Endothelial cell of umbilical vein (primary cell): ENCODE data around the gene GAS5.

Experiments used
- EZH2 ChIP-seq: IDR thresholded peaks from 2 replicates; pipeline ENCODE4 v1.6.1; 2012; ENCODE audit warnings: borderline replicate concordance, low read depth, mild to moderate bottlenecking, moderate library complexity, low read length, inconsistent platforms; ENCODE audit not compliant: severe bottlenecking
- FOS ChIP-seq: IDR thresholded peaks from 2 replicates; pipeline ENCODE4 v1.6.1; 2011; ENCODE audit warnings: mild to moderate bottlenecking, low read length, moderate library complexity, borderline replicate concordance; ENCODE audit not compliant: insufficient read depth
- JUN ChIP-seq: IDR thresholded peaks from 2 replicates; pipeline ENCODE4 v1.6.1; 2011; ENCODE audit warnings: borderline replicate concordance, low read depth; ENCODE audit not compliant: insufficient read length, insufficient read depth
- POLR2A ChIP-seq: IDR thresholded peaks from 2 replicates; pipeline ENCODE4 v1.6.1; 2012; ENCODE audit warnings: low read depth, mild to moderate bottlenecking, control low read depth, low read length
- POLR2AphosphoS5 ChIP-seq: IDR thresholded peaks from 2 replicates; pipeline ENCODE4 v1.6.1; 2012; ENCODE audit warnings: low read depth, mild to moderate bottlenecking, control low read depth, low read length, moderate library complexity; ENCODE audit not compliant: insufficient read depth
- TF ChIP-seq, protein P1 (sequence below), 2 donors: IDR thresholded peaks; 1 replicate in 1 of 2; 2 replicates in 1 of 2; pipeline ENCODE4 v1.5.1; 2011; ENCODE audit warnings: low read length in 2 of 2, mild to moderate bottlenecking in 2 of 2, moderate library complexity in 2 of 2, control low read depth in 1 of 2, inconsistent platforms in 1 of 2, low read depth in 1 of 2; ENCODE audit not compliant: insufficient read depth in 1 of 2; ENCODE audit errors: extremely low read depth in 1 of 2

DNA sequence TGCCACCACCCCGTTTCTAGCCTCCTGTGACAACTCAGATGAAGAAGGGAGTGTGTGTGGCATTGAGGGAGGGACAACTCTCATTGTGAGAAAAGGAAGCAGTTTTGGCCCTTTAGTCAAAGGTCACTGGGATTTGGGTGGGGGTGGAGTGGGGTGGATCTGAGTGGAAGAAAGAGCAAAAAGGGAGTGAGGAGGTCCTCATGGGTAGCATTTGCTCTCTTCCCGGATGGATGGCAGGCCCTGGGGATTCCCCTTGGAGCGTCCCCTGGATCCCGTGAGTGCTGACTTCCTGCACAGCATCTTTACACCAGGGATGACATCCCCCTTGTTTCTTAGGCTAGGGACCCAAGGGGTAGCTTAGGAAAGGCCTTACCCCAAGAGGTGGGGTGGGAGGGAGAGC lies 48.9 kb upstream of the GAS5 start:
- TF ChIP-seq, protein P1, sequence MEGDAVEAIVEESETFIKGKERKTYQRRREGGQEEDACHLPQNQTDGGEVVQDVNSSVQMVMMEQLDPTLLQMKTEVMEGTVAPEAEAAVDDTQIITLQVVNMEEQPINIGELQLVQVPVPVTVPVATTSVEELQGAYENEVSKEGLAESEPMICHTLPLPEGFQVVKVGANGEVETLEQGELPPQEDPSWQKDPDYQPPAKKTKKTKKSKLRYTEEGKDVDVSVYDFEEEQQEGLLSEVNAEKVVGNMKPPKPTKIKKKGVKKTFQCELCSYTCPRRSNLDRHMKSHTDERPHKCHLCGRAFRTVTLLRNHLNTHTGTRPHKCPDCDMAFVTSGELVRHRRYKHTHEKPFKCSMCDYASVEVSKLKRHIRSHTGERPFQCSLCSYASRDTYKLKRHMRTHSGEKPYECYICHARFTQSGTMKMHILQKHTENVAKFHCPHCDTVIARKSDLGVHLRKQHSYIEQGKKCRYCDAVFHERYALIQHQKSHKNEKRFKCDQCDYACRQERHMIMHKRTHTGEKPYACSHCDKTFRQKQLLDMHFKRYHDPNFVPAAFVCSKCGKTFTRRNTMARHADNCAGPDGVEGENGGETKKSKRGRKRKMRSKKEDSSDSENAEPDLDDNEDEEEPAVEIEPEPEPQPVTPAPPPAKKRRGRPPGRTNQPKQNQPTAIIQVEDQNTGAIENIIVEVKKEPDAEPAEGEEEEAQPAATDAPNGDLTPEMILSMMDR (IDR thresholded peaks at IDR 0.05; ENCODE audit: extremely low read depth in 1 of 2, insufficient read depth in 1 of 2, low read depth in 1 of 2, low read length in 2 of 2), result no peak
- TF ChIP-seq EZH2 (no peak), POLR2A (no peak), POLR2AphosphoS5 (no peak), JUN (no peak), FOS (no peak)
